ENCODE results near the gene ACOT13. TPM values are rescaled to one million over a fixed set of nuclear protein-coding genes. Genes with fewer than 3 reads are reported as not detected.
"Not testable (repeated sequence)": the region's sequence is repeated elsewhere in the genome, so short reads cannot be mapped to it uniquely, and the experiment has no call there.

Gene ACOT13
- total RNA-seq, 1 donor from 2014 or later: 80.0 TPM

GRCh38 chr6:24686946-24687345, 20.1 kb downstream of the ACOT13 start:
- intact Hi-C loops (cut with micrococcal nuclease): no loop called here
- ATAC-seq: no peak

DNA sequence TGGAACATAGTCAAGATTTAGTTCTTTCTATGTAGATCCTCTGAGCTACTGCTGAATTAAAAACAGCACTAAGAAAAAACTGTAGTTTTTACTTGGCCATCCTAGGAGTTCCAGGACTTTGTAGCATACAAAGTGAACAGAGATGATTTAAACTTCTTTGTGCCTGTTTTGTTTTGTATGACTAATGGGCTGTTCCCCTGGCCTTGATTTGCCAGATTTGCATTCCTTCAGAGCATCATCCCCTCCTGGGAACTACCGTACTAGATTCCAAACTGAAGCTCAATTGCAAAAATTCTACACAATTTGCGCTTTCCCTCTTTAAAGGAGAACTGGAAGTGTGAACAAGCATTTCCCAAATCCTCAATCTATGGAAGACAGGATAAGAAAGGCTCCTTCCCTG, 23.1 kb downstream of the ACOT13 start:
- no peak for DNase-seq
- peak; percentile 17 for ATAC-seq
- intact Hi-C loops (cut with micrococcal nuclease): no loop called here

More at GRCh38 chr6:24686946-24687345, 20.1 kb downstream of the ACOT13 start:
- DNase-seq: no peak

- intact Hi-C loops (cut with micrococcal nuclease): no loop called here
These were observed 23.7 kb downstream of the ACOT13 start for GRCh38 chr6:24690593-24690992.

DNA sequence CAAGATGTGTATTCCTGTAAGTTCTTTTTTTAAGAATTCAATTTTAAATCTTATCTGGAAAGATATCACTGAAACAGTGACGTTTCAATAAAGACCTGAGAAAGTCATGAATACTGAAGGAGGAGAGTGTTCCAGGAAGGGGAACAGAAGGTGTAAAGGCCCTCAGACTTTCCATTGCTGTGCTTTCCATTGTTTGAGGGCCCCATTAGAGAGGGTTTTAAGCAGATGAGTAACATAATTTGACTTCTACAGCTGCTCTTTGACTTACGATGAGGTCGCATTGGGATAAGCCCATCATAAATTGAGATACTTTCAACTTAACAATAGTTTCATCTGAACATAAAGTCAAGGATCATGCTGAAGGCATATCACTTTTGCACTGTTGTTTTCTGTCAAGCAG, 24.7 kb downstream of the ACOT13 start:
- intact Hi-C loops (cut with micrococcal nuclease): no loop called here
- DNase-seq (no peak), ATAC-seq (no peak)

More at GRCh38 chr6:24690593-24690992, 23.7 kb downstream of the ACOT13 start:
- DNase-seq (no peak), ATAC-seq (no peak)

DNA sequence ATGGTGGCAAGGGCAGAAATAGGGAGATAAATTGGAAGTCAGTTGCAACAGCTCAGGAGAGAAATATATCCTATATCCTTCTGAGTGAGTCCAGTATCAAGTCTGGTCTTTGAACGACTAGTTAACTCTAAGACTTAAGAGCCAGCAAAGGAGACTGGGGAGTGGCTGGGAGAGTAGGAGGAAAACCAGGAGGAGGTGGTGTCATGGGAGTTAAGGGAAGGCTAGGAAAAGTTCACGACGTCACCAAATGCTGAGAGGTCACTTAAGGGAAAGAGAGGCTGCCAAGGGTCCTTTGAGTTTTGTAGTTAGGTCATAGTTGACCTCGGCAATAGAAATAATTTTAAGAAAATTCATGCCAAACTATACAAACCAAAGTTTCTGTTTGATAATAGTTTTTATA, 25.1 kb downstream of the ACOT13 start:
- intact Hi-C loops (cut with micrococcal nuclease): no loop called here
- no peak for DNase-seq
- ATAC-seq: peak; percentile 75

GRCh38 chr6:24692415-24692814, 25.5 kb downstream of the ACOT13 start:
- intact Hi-C loops (cut with micrococcal nuclease): no loop called here
- DNase-seq (no peak), ATAC-seq (no peak)

- intact Hi-C loops (cut with micrococcal nuclease): no loop called here
- DNase-seq (no peak), ATAC-seq (no peak)
These were observed 26.1 kb downstream of the ACOT13 start for GRCh38 chr6:24692848-24693592.

GRCh38 chr6:24694198-24694597, 27.3 kb downstream of the ACOT13 start:
- intact Hi-C loops (cut with micrococcal nuclease): loop anchor here (2.0 kb wide), 1 partner anchor 111 kb away; no protein-coding TSS in a partner anchor
- no peak for DNase-seq
- ATAC-seq: no peak

- intact Hi-C loops (cut with micrococcal nuclease): loop anchor here (2.0 kb wide), 1 partner anchor 113 kb away; no protein-coding TSS in a partner anchor
- ATAC-seq: peak; percentile 78
- DNase-seq: peak; percentile 49
These were observed 28.8 kb downstream of the ACOT13 start for GRCh38 chr6:24695635-24696034.

DNA sequence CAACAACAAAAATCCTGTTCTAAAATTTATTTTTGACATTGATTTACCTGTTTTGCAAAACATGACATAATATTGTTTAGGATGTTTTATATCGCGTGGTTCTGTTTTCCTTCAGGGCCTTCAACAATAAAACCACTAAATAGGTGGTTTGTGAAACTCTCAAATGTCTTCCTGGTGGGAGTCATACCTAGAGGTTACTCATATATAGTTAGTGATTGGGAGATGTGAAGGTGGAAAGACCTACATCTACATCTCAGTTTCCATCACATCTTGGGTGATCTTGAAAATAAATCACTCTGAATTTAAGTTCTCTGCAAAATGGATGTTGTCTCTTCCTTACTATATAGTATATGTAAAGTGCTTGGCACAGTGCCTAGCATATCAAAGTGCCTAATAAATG, 29.2 kb downstream of the ACOT13 start:
- intact Hi-C loops (cut with micrococcal nuclease): no loop called here
- DNase-seq: no peak

GRCh38 chr6:24699521-24700359, 32.9 kb downstream of the ACOT13 start:
- no peak for ATAC-seq
- intact Hi-C loops (cut with micrococcal nuclease): no loop called here

More for the DNA sequence above, 29.2 kb downstream of the ACOT13 start:
- ATAC-seq: no peak

GRCh38 chr6:24702720-24703282, 35.9 kb downstream of the ACOT13 start:
- intact Hi-C loops (cut with micrococcal nuclease): no loop called here
- ATAC-seq: no peak
- no peak for DNase-seq

More at GRCh38 chr6:24699521-24700359, 32.9 kb downstream of the ACOT13 start:
- DNase-seq: no peak

- no peak for DNase-seq
- ATAC-seq: no peak
- intact Hi-C loops (cut with micrococcal nuclease): no loop called here
These were observed 37.6 kb downstream of the ACOT13 start for GRCh38 chr6:24704468-24704867.

DNA sequence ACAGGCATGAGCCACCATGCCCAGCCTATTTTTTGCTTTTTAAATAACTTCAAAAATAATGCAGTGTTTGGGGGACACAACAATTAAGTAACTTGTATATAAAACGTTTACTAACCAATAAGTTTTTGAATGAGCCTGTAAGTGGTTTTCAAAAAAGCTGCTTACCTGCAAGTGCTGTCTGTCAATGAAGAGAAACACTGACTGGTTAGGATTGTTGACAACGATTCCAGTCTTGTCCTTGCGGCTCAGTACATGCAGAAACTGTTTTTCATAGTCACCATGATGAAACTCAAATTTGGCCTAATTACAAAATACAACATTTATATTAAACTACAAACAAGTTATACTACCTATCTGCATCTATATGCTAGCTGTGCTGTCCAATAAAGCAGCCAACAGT, 41.7 kb downstream of the ACOT13 start:
- no peak for ATAC-seq
- DNase-seq: no peak
- intact Hi-C loops (cut with micrococcal nuclease): no loop called here

DNA sequence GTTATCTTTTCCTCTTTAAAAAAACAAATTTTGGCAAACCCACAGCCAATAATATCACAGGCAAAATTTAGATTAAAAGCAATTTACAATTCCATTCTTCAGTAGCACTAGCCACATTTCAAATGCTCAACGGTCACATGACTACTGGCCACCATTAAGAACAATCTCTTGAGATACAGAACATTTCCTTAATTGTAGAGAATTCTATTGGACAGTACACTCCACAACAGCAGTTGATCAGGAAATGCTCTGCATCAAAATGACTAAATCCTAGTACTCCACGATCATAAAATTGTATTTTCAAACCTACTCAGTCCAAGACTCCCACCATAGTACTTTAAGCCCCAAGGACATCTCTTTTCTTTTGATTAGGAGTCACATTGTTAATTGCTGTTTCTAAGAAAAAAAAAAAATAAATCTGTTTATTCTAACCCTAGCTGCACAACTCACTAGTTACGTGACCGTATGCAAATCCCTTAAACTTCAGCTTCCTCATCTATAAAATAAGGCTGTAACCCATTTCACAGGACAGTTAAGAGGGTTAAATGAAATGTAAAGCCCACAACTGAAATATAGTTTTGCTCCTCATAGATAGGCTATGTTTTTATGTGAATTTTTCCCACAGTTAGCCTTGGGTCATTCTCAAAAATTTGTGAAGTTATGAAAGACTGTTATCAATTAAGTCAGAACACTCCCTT, 42.3 kb downstream of the ACOT13 start:
- ATAC-seq: no peak
- no peak for DNase-seq
- intact Hi-C loops (cut with micrococcal nuclease): no loop called here

- DNase-seq: no peak
- ATAC-seq: no peak
- intact Hi-C loops (cut with micrococcal nuclease): no loop called here
These were observed 43.8 kb downstream of the ACOT13 start for GRCh38 chr6:24710519-24711303.

GRCh38 chr6:24716602-24717148, 49.8 kb downstream of the ACOT13 start:
- intact Hi-C loops (cut with micrococcal nuclease); DNase-seq; ATAC-seq: not testable (repeated sequence)

- intact Hi-C loops (cut with micrococcal nuclease): no loop called here
- no peak for ATAC-seq
- DNase-seq: no peak
These were observed 51.7 kb downstream of the ACOT13 start for GRCh38 chr6:24718449-24719124.

Data from left ventricle myocardium superior (tissue), 1 donor.